Stimulated activated CD4-positive, alpha-beta T cell treated with anti-CD3 and anti-CD28 coated beads, Interleukin-2, amount 100 ng/mL, for 4 hours (primary cell): Measurements from ENCODE around the gene GRK3.

Source experiments
- DNase-seq: peaks from one replicate; pipeline ENCODE4 v3.0.0-alpha.2; 2020; ENCODE audit warnings: low read depth

The GRK3 gene

GRCh38 chr22:25626624-25626990, 62.1 kb downstream of the GRK3 start:
- DNase-seq, result no peak

GRCh38 chr22:25627271-25627852, 62.9 kb downstream of the GRK3 start:
- DNase-seq, result no peak

- no peak for DNase-seq
Observed at GRCh38 chr22:25628494-25628893, 64.0 kb downstream of the GRK3 start.

GRCh38 chr22:25629613-25630012, 65.1 kb downstream of the GRK3 start:
- DNase-seq, result no peak

- DNase-seq, result no peak
Observed at GRCh38 chr22:25630447-25630846, 66.0 kb downstream of the GRK3 start.

- DNase-seq, result no peak
Observed at GRCh38 chr22:25636323-25636722, 71.8 kb downstream of the GRK3 start.

- DNase-seq, result no peak
Observed at GRCh38 chr22:25637032-25637431, 72.6 kb downstream of the GRK3 start.

GRCh38 chr22:25637672-25638071, 73.2 kb downstream of the GRK3 start:
- no peak for DNase-seq

GRCh38 chr22:25638638-25639037, 74.2 kb downstream of the GRK3 start:
- DNase-seq, result no peak

GRCh38 chr22:25641650-25642049, 77.2 kb downstream of the GRK3 start:
- DNase-seq, result no peak

GRCh38 chr22:25643232-25644000, 78.9 kb downstream of the GRK3 start:
- no peak for DNase-seq

GRCh38 chr22:25644122-25644521, 79.6 kb downstream of the GRK3 start:
- DNase-seq, result no peak

- no peak for DNase-seq
Observed at GRCh38 chr22:25645266-25645665, 80.8 kb downstream of the GRK3 start.

GRCh38 chr22:25645964-25646363, 81.5 kb downstream of the GRK3 start:
- no peak for DNase-seq

GRCh38 chr22:25650833-25651232, 86.4 kb downstream of the GRK3 start:
- no peak for DNase-seq

GRCh38 chr22:25651332-25652085, 87.0 kb downstream of the GRK3 start:
- no peak for DNase-seq

GRCh38 chr22:25654676-25655075, 90.2 kb downstream of the GRK3 start:
- no peak for DNase-seq

- no peak for DNase-seq
Observed at GRCh38 chr22:25655371-25655935, 91.0 kb downstream of the GRK3 start.

- DNase-seq, result no peak
Observed at GRCh38 chr22:25656724-25657123, 92.2 kb downstream of the GRK3 start.

GRCh38 chr22:25658633-25659032, 94.2 kb downstream of the GRK3 start:
- no peak for DNase-seq

- no peak for DNase-seq
Observed at GRCh38 chr22:25659413-25659812, 94.9 kb downstream of the GRK3 start.

GRCh38 chr22:25660336-25660735, 95.9 kb downstream of the GRK3 start:
- DNase-seq, result no peak

GRCh38 chr22:25661073-25661472, 96.6 kb downstream of the GRK3 start:
- DNase-seq, result no peak
